ENCODE measurements around the gene LITAF.

The LITAF gene

DNA sequence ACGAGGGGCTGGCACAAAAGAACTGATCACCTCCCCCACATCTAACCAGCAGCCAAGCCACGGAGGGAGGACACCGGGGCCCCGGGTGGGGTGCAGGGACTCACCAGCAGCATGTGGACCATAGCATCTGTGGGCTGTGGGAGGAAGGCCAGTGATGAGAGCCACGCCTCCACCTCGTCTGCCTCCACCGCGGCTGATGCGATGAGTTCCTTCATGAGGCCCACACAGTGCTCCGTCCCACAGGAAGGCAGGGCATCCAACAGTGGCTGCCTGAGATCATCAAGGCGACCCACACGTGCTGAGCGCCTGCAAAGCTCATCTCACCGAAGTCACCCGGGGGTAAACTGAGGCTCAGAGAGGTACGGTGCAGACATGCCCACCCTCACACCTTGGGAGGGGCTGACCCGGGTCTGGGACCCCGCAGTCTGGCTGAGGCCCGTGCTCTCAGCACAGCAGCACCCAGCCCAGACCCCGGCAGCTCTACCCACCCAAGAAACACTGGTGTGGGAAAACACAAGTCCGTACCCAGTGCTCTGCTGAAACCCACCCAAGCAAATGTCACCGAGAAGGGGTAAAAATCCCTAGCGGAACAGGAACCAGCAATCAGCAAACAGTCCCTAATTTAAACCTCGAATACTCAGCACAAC lies 85.9 kb downstream of the LITAF start:
- Histone ChIP-seq H3K36me3 (replicated peaks) (no peaks in the 10 kb centered on the region), H3K4me1 (peaks cover 5% of the 10 kb centered on the region; the same call in 1 of the 2 replicates), H3K27me3 (ENCODE audit: low read depth) (no peaks in the 10 kb centered on the region), H3K4me3 (no peak overlapping the region), H3K9me3 (no peaks in the 10 kb centered on the region)
- DNase-seq (ENCODE audit: low spot score in 2 of 2) = no peak
- in situ Hi-C loops (cut with MboI; ENCODE audit: low sequenced_read_pairs) = loop anchor here (25.0 kb wide), 1 partner anchor 539 kb away; no protein-coding TSS in a partner anchor

GRCh38 chr16:11499295-11500089 lies 87.2 kb downstream of the LITAF start:
- in situ Hi-C loops (cut with MboI; ENCODE audit: low sequenced_read_pairs) = loop anchor here (25.0 kb wide), 1 partner anchor 537 kb away; no protein-coding TSS in a partner anchor
- no peaks in the 10 kb centered on the region for H3K9me3 ChIP-seq
- H3K4me1 ChIP-seq = peaks cover 5% of the 10 kb centered on the region; the same call in 1 of the 2 replicates
- no peak overlapping the region for H3K4me3 ChIP-seq
- H3K36me3 ChIP-seq (replicated peaks) = no peaks in the 10 kb centered on the region
- no peaks in the 10 kb centered on the region for H3K27me3 ChIP-seq (ENCODE audit: low read depth)
- DNase-seq (ENCODE audit: low spot score in 2 of 2) = no peak

DNA sequence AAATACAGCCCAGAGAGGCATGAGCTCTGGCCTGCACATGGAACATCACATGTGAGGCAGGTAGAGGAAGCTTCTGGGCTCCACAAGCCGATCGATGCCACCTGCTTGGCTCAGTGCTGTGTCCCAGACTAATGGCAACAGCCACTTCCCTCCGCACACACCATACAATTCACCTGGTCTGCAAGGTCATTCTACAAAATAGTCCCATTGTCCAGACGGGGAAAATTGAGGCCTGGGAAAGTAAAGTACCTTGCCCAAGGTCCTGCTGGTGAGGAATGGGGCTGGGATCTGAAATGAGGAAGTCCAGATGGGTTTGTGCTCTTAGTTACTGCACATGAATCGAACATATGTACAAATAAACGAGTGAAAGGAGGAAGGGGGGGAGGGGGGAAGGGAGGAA lies 88.0 kb downstream of the LITAF start:
- H3K4me3 ChIP-seq = no peak overlapping the region
- DNase-seq (ENCODE audit: low spot score in 2 of 2) = no peak
- H3K4me1 ChIP-seq = peaks cover 5% of the 10 kb centered on the region; the same call in 1 of the 2 replicates
- no peaks in the 10 kb centered on the region for H3K27me3 ChIP-seq (ENCODE audit: low read depth)
- H3K36me3 ChIP-seq (replicated peaks) = no peaks in the 10 kb centered on the region
- H3K9me3 ChIP-seq = no peaks in the 10 kb centered on the region
- in situ Hi-C loops (cut with MboI; ENCODE audit: low sequenced_read_pairs) = no loop called here

DNA sequence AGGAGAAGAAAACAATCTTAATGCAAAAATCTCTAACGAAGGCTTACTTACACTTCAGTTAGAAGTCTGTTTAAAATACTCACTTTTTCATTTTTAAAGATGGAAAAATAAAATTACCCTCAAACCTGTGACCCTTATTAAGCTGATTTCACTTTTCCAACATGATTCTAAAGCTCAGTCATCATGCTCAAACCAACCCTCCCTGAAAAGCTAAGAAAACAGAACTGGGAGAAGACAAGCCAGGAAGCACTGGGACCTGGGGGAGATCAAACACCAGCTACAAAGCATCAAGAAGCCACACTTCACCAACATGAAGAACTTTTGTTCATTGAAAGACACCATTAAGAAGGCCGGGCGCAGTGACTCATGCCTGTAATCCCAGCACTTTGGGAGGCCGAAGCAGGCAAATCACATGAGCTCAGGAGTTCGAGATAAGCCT lies 88.8 kb downstream of the LITAF start:
- Histone ChIP-seq H3K27me3 (ENCODE audit: low read depth) (no peaks in the 10 kb centered on the region), H3K9me3 (no peaks in the 10 kb centered on the region), H3K4me3 (no peak overlapping the region), H3K4me1 (peaks cover 5% of the 10 kb centered on the region; the same call in 1 of the 2 replicates), H3K36me3 (replicated peaks) (no peaks in the 10 kb centered on the region)
- no peak for DNase-seq (ENCODE audit: low spot score in 2 of 2)
- in situ Hi-C loops (cut with MboI; ENCODE audit: low sequenced_read_pairs) = no loop called here
